ENCODE data around the gene POLG2. TPM values are rescaled to one million over a fixed set of nuclear protein-coding genes. Genes with fewer than 3 reads are reported as not detected.

The POLG2 gene
- polyA plus RNA-seq, 2 of the 4 experiments (the other 2 are of a cell fraction): 26.3 to 31.3 TPM

GRCh38 chr17:64532409-64532808 lies 35.6 kb upstream of the POLG2 start (continued):
- no peak for TF ChIP-seq REST (IDR thresholded peaks at IDR 0.05)
- TF ChIP-seq MAFK (IDR thresholded peaks at IDR 0.05; ENCODE audit: partially characterized antibody): no peak

DNA sequence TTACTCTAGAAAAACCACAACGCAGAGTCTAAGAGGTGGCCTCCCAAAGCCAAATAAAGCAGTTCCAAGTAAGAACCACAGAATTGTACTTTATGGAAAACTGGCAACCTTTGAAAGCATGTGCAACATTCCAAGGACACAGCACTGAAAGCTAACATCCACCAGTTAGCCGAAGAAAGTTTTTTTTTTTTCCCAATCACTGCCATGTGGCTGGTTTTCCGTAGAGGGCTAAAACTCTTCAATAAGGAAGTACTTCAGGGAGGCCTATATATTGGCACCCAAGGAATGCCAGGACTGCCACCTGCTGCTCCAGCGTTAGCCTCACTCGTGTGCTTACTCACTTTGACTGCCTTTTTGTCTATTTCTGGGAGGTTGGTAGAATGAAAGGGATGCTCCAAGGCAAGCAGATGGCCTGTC lies 35.1 kb upstream of the POLG2 start:
- no peak overlapping the region for H3K4me2 ChIP-seq
- ATAC-seq (no peak), FAIRE-seq (no peak), DNase-seq (ENCODE audit: low read depth in 1 of 2, low spot score in 1 of 2) (no peak)
- no peak overlapping the region for H3K27ac ChIP-seq
- no peaks in the 10 kb centered on the region for H3K4me1 ChIP-seq
- 83% methylated on average over 5 of the region's 5 CpGs for WGBS (ENCODE audit: missing lambda C conversion rate)
- no peak for TF ChIP-seq JUN (IDR thresholded peaks at IDR 0.05)
- no peak for TF ChIP-seq RCOR1 (IDR thresholded peaks at IDR 0.05; ENCODE audit: low read depth, low read length)
- no peak for TF ChIP-seq TFCP2L1 (CRISPR knock-in tag; IDR thresholded peaks at IDR 0.05)
- TF ChIP-seq FOXS1 (CRISPR knock-in tag; IDR thresholded peaks at IDR 0.05): no peak
- TF ChIP-seq, protein P1, sequence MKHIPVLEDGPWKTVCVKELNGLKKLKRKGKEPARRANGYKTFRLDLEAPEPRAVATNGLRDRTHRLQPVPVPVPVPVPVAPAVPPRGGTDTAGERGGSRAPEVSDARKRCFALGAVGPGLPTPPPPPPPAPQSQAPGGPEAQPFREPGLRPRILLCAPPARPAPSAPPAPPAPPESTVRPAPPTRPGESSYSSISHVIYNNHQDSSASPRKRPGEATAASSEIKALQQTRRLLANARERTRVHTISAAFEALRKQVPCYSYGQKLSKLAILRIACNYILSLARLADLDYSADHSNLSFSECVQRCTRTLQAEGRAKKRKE (CRISPR knock-in tag; IDR thresholded peaks at IDR 0.05; ENCODE audit: low read depth): no peak
- no peak for TF ChIP-seq REST (IDR thresholded peaks at IDR 0.05)
- no peak for TF ChIP-seq BHLHE40 (IDR thresholded peaks at IDR 0.05; ENCODE audit: low read depth, low read length)
- TF ChIP-seq CEBPB (IDR thresholded peaks at IDR 0.05): no peak
- TF ChIP-seq ZC3H11A (IDR thresholded peaks at IDR 0.05): no peak
- TF ChIP-seq, protein P2, sequence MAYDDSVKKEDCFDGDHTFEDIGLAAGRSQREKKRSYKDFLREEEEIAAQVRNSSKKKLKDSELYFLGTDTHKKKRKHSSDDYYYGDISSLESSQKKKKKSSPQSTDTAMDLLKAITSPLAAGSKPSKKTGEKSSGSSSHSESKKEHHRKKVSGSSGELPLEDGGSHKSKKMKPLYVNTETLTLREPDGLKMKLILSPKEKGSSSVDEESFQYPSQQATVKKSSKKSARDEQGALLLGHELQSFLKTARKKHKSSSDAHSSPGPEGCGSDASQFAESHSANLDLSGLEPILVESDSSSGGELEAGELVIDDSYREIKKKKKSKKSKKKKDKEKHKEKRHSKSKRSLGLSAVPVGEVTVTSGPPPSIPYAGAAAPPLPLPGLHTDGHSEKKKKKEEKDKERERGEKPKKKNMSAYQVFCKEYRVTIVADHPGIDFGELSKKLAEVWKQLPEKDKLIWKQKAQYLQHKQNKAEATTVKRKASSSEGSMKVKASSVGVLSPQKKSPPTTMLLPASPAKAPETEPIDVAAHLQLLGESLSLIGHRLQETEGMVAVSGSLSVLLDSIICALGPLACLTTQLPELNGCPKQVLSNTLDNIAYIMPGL (CRISPR knock-in tag; IDR thresholded peaks at IDR 0.05; ENCODE audit: borderline replicate concordance): no peak
- no peak for TF ChIP-seq HOXB5 (CRISPR knock-in tag; IDR thresholded peaks at IDR 0.05)
- TF ChIP-seq FOSL2 (IDR thresholded peaks at IDR 0.05): no peak
- TF ChIP-seq FOSL2 (CRISPR knock-in tag; IDR thresholded peaks at IDR 0.05): no peak
- no peak for TF ChIP-seq HEYL (CRISPR knock-in tag; IDR thresholded peaks at IDR 0.05)
- TF ChIP-seq PBX3 (IDR thresholded peaks at IDR 0.05): no peak
- no peak for TF ChIP-seq POLR2A (IDR thresholded peaks at IDR 0.05; ENCODE audit: low read length)
- no peak for TF ChIP-seq HOXB13 (CRISPR knock-in tag; IDR thresholded peaks at IDR 0.05; ENCODE audit: low read depth)
- no peak for TF ChIP-seq ZFP36 (IDR thresholded peaks at IDR 0.05; ENCODE audit: borderline replicate concordance, partially characterized antibody)
- no peak for TF ChIP-seq KDM5A (IDR thresholded peaks at IDR 0.05)
- ChIA-PET POLR2A (no interaction called here), CTCF (interaction anchor here (0.9 to 1.9 kb wide), 4 partner anchors 15 to 118 kb away, joined by 3 to 9 read pairs (median 7); no protein-coding TSS in a partner anchor)
- H3K9me3 ChIP-seq: no peaks in the 10 kb centered on the region
- no peak overlapping the region for H3K4me3 ChIP-seq
